ENCODE measurements around the gene SFR1.

DNA sequence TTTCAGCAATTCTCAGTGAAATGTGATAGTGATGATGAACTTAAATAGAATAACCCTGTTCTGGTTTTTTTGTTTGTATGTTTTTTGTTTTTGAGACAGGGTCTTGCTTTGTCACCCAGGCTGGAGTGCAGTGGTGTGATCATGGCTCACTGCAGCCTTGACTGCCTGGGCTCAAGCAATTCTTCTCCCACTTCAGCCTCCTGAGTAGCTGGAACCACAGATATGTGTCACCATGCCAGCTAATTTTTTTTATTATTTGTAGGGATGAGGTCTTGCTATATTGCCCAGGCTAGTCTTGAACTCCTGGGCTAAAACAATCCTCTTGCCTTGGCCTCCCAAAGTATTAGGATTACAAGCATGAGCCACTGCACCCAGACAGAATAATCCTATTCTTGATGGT lies 22.0 kb upstream of the SFR1 start:
- no peak for TF ChIP-seq CTCF (conservative IDR thresholded peaks at IDR 0.05; ENCODE audit: low read depth, low read length)
- no peak for TF ChIP-seq EZH2phosphoT487 (IDR thresholded peaks at IDR 0.05; ENCODE audit: borderline replicate concordance, low read length)
